T-helper 2 cell treated with Interferon-gamma antibody and Interleukin-4, amounts not matched to agents 5 μg/mL and 100 μg/mL, for 36 hours (primary cell): ENCODE data around the gene GNG7.
A peak's percentile ranks its signal among the peaks of the same experiment; 100 is the strongest.

ENCODE experiments used
- DNase-seq: peaks from one replicate; pipeline ENCODE4 v3.0.0; 2021; ENCODE audit warnings: low spot score
- H3K27ac Mint-ChIP-seq: one replicate; pipeline ENCODE4 v1.8.0; 2021; ENCODE audit warnings: mild to moderate bottlenecking, mixed read lengths
- H3K27me3 Mint-ChIP-seq: one replicate; pipeline ENCODE4 v1.8.0; 2021; ENCODE audit warnings: low read depth, mixed read lengths
- H3K36me3 Mint-ChIP-seq: one replicate; pipeline ENCODE4 v1.8.0; 2021; ENCODE audit warnings: low read depth, mixed read lengths
- H3K4me1 Mint-ChIP-seq: one replicate; pipeline ENCODE4 v1.8.0; 2021; ENCODE audit warnings: low read depth, mixed read lengths
- H3K4me3 Mint-ChIP-seq: one replicate; pipeline ENCODE4 v1.8.0; 2022; ENCODE audit warnings: mild to moderate bottlenecking, moderate library complexity, mixed read lengths
- H3K9me3 Mint-ChIP-seq: one replicate; pipeline ENCODE4 v1.8.0; 2021; ENCODE audit warnings: mixed read lengths

Gene GNG7

DNA sequence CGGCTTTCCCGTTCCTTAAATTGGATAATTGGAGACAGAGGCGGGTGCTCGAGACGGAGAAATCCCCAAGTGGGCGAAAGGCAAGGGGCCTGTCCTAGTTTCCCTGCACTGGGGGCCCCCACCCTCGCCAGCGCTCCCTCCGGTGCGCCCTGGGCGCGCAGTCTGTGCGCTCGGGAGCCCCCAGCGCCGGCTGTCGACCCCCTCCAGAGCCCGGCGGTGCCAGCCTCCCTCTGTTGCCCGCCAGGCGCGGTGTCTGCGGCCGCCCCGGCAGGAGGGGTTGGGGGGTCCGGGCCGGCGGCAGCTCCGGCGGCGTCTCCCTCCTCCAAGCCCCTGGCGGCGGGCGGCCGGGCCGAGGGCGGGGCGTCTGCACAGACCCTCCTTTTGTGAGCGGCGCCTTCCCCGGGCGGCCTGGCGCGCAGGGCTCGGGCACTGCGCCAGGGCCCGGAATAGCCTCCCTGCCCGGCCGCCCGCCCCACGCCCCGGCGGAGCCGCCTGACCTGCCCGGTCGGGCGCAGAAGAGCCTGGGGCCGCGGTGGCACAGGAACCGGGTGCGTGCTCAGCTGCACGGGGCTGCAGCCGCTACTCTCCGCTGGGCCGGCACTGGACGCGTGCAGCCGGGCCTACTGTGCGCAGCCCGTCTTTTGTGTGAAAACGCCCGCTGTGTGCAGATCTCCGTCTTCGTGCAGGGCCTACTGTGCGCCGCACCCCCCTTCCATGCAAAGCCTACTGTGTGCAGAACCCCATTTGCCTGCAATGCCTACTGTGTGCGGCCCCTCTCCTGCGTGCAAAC is 213.4 kb downstream of the GNG7 start:
- no peak overlapping the region for H3K27ac Mint-ChIP-seq
- no peak for DNase-seq
- peaks cover 64% of the 10 kb centered on the region for H3K27me3 Mint-ChIP-seq

DNA sequence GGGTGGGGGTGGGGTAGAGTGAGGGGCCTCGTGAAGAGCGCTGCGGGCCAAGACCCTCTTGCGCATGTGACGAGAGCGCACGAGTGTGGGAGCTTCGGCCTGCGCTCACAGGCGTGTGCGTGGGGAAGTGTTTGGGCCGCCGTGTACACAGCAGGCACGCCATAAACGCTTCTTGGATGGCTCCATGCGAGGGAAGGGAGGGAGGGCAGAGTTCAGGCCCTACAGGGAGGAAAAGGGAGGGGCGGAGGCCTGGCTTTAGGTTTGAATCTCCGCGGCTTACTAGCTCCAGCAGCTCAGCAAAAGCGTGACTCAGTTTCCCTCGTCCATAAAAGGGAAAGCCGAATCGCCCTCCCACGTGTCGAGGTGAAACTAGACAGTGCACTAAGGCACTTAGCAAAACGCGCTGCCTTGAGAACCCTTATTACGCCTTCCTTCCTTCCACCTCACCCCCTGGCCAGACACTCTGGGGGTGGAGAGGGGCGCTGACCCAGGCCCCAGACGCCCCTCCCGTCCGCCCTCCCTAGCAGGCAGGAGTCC is 214.0 kb downstream of the GNG7 start:
- H3K27me3 Mint-ChIP-seq = peaks cover 58% of the 10 kb centered on the region
- peaks cover 4% of the 10 kb centered on the region for H3K9me3 Mint-ChIP-seq
- H3K4me1 Mint-ChIP-seq = peaks cover 13% of the 10 kb centered on the region
- no peak overlapping the region for H3K4me3 Mint-ChIP-seq
- no peak overlapping the region for H3K27ac Mint-ChIP-seq
- DNase-seq = no peak
- no peaks in the 10 kb centered on the region for H3K36me3 Mint-ChIP-seq

More for the DNA sequence above, 213.4 kb downstream of the GNG7 start:
- H3K9me3 Mint-ChIP-seq = no peaks in the 10 kb centered on the region
- H3K36me3 Mint-ChIP-seq = no peaks in the 10 kb centered on the region
- H3K4me1 Mint-ChIP-seq = peaks cover 13% of the 10 kb centered on the region
- H3K4me3 Mint-ChIP-seq = peak overlapping the region; percentile 26

DNA sequence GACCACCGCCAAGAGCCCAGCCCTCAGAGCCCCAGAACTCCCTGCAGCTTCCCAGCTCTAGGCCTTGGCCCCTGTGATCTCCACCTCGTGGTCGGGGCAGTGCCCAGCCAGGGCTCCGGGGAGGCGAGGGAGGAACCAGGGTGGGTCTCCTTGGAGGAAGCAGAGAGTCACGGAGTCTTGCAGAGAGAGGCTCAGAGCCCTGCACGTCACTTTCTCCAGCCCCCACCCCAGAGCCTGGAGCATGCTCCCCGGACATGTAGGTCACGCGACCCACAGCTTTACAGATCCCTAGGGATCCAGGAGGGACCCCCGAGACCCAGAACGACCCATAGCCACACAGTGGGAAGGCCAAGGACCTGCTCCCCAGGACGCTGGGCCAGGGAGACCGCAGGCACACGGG is 214.7 kb downstream of the GNG7 start:
- Mint-ChIP-seq H3K27me3 (peaks cover 58% of the 10 kb centered on the region), H3K27ac (no peak overlapping the region)

DNA sequence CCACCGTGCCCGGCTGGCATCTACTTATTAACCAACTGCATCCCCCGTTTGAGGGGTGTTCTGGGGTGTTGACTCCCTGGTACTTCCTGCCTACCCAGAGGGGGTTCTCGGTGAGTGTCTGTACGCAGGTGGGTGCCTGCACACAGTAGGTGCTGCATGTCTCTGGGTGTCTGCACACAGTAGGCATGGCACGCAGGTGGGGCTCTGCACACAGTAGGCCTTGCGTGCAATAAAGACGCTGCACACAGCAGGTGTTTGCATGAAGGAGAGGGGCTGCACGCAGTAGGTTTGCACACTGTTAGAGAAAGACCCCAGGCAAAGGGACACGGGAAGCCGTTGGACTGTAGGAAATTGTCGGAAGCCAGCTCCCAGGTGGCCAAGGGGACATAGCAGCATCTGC is 215.4 kb downstream of the GNG7 start:
- no peak for DNase-seq
- Mint-ChIP-seq H3K27ac (no peak overlapping the region), H3K9me3 (peaks cover 9% of the 10 kb centered on the region), H3K27me3 (peaks cover 50% of the 10 kb centered on the region), H3K4me3 (no peak overlapping the region), H3K4me1 (peaks cover 13% of the 10 kb centered on the region), H3K36me3 (no peaks in the 10 kb centered on the region)

More for the DNA sequence above, 214.7 kb downstream of the GNG7 start:
- no peak for DNase-seq
- no peak overlapping the region for H3K4me3 Mint-ChIP-seq
- peaks cover 13% of the 10 kb centered on the region for H3K4me1 Mint-ChIP-seq
- H3K36me3 Mint-ChIP-seq = no peaks in the 10 kb centered on the region
- peaks cover 8% of the 10 kb centered on the region for H3K9me3 Mint-ChIP-seq

DNA sequence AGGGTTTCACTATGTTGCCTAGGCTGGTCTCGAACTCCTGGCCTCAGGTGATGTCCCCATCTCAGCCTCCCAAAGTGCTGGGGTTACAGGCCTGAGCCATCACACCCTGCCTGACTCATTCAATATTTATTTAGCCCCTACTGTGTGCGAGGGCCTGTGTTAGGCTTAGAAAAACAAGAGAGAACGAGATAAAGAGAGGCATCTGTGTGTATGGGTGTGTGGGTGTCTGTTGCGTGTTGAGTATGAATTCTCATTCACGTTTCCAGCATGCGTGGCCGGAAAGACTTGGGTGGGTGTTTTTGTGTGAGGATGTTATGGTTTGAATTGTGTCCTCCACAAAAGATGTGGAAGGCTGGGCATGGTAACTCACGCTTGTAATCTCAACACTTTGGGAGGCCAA is 217.1 kb downstream of the GNG7 start:
- Mint-ChIP-seq H3K36me3 (no peaks in the 10 kb centered on the region), H3K9me3 (peaks cover 9% of the 10 kb centered on the region), H3K4me1 (peaks cover 8% of the 10 kb centered on the region), H3K4me3 (no peak overlapping the region), H3K27me3 (peaks cover 35% of the 10 kb centered on the region), H3K27ac (no peak overlapping the region)
- no peak for DNase-seq

DNA sequence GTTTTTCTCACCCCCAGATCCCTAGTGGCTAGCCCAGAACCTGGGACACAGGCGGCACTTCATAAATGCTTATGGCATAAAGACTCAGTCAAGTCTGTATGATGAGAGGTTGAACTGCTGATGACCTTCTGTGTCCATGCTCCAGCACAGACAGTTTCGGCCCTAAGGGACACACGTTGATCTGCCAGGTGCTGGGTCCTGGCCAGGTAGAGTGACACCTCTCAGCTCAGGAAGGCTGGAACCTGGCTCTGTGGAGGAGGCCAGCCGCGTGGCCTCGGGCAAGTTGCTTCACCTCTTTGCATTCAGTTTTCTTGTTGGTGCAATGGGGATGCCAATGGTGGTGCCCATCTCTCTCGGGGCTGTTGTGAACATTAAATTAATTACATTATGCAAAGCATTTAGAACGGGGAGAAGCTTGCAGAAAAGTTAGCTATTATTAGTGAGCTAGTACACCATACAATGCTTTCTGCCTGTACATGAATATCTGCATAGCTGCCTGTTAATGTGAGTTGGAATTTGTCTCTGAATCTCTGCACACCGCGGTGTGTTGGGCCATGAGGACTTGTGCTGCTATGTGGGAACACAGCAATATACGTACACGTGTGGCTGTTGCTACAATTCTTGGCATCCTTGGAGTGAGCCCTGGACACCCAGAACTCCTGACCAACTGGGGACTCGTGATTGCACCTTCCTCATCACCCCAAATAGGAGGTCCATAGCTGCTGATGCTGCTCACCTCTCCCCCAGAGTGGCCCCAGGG is 218.1 kb downstream of the GNG7 start:
- H3K9me3 Mint-ChIP-seq = peaks cover 9% of the 10 kb centered on the region

DNA sequence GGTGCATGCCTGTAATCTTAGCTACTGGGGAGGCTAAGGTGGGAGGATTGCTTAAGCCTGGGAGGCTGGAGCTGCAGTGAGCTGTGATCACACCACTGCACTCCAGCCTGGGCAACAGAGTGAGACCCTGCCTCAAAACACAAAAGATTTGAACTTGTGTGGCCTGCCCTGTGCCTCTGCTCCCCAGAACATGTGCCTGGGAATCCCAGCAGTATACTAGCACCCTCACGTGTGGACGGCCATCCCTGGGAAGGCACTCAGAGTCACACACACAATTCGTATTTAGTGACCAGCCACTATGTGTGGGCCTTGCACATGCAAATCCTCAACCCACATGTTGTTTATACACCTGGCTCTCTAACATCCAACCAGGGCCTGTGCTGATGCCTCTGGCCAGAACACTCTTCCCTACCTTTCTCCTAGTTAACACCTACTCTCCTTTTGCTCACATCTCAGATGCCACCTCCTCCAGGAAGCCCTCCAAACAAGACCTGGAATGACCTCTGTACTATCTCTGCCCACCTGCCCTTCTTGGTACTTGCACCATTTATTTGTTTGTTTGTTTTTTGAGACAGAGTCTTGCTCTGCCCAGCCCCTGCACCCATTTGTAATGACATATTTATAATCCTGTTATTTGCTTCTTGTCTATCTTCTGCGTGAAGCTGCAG is 218.9 kb downstream of the GNG7 start:
- peaks cover 23% of the 10 kb centered on the region for H3K27me3 Mint-ChIP-seq
- DNase-seq = no peak
- no peak overlapping the region for H3K4me3 Mint-ChIP-seq
- no peaks in the 10 kb centered on the region for H3K36me3 Mint-ChIP-seq
- H3K27ac Mint-ChIP-seq = no peak overlapping the region
- H3K9me3 Mint-ChIP-seq = peaks cover 9% of the 10 kb centered on the region
- H3K4me1 Mint-ChIP-seq = peaks cover 2% of the 10 kb centered on the region

More for the DNA sequence above, 218.1 kb downstream of the GNG7 start:
- H3K4me1 Mint-ChIP-seq = peaks cover 3% of the 10 kb centered on the region
- H3K4me3 Mint-ChIP-seq = no peak overlapping the region
- no peaks in the 10 kb centered on the region for H3K36me3 Mint-ChIP-seq
- H3K27ac Mint-ChIP-seq = no peak overlapping the region
- peaks cover 26% of the 10 kb centered on the region for H3K27me3 Mint-ChIP-seq
- no peak for DNase-seq

DNA sequence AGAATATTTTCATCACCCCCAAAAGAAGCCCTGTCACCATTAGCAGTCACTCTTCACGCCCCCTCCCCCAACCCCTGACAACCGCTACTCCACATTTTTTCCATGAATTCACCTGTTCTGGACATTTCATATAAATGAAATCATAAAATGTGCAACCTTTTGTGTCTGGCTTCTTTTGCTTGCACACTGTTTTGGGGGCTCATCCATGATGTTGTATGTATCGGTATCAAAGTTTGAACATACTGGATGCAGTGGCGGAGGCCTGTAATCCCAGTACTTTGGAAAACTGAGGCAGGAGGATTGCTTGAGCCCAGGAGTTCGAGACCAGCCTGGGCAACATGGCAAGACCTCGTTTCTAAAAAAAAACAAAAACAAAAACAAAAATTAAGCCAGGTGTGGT is 219.4 kb downstream of the GNG7 start:
- Mint-ChIP-seq H3K9me3 (peaks cover 9% of the 10 kb centered on the region), H3K4me3 (no peak overlapping the region), H3K36me3 (peaks cover 4% of the 10 kb centered on the region), H3K4me1 (peaks cover 5% of the 10 kb centered on the region), H3K27me3 (peaks cover 20% of the 10 kb centered on the region), H3K27ac (no peak overlapping the region)
- no peak for DNase-seq

DNA sequence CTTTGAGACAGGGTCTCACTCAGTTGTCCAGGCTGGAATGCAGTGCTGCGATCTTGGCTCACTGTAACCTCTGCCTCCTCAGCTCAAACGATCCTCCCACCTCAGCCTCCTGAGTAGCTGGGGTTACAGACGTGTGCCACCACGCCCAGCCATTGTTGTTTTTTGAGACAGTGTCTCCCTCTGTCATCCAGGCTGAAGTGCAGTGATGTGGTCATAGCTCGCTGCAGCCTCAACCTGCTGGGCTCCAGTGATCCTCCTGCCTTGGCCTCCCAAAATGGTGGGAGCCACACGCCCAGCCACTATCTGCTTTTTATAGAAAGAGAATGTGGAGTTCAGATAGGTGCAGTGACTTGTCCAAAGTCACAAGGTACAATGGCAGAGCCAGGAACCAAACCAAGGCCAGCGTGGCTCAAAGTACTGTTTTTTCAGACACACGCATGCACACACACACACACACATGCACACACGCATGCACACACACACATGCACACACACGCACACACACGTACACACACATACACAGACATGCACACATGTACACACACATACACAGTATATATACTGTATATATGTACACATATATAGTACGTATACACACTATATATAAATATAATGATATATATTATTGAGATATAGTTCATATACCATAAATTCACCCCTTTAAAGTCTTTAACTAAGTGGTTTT is 220.0 kb downstream of the GNG7 start:
- no peak overlapping the region for H3K4me3 Mint-ChIP-seq
- no peak overlapping the region for H3K27ac Mint-ChIP-seq
- peaks cover 9% of the 10 kb centered on the region for H3K9me3 Mint-ChIP-seq
- peaks cover 10% of the 10 kb centered on the region for H3K36me3 Mint-ChIP-seq
- H3K27me3 Mint-ChIP-seq = peaks cover 15% of the 10 kb centered on the region
- H3K4me1 Mint-ChIP-seq = peaks cover 8% of the 10 kb centered on the region
- no peak for DNase-seq

DNA sequence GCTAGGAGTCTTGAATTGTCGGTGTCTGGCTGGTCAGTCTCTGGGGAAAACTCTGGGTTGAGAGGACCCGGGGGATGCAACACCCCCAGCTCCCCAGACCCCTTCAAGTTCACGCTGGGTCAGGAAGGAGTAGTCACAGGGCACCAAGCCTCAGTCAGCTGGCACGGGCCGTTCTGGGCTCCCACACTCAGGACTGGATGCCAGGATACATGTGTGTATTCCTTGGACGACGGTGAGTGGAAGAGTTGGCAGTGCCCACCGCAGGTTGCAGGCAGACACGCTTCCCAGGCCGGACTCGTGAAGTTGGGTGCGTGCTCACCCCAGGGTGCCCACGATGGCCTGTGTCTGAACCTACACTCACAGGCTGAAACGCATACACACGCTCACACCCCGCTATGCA is 221.0 kb downstream of the GNG7 start:
- peaks cover 9% of the 10 kb centered on the region for H3K9me3 Mint-ChIP-seq
- H3K27me3 Mint-ChIP-seq = peaks cover 9% of the 10 kb centered on the region
- H3K4me1 Mint-ChIP-seq = peaks cover 11% of the 10 kb centered on the region
- no peak for DNase-seq
- no peak overlapping the region for H3K27ac Mint-ChIP-seq
- no peak overlapping the region for H3K4me3 Mint-ChIP-seq
- H3K36me3 Mint-ChIP-seq = peaks cover 20% of the 10 kb centered on the region

DNA sequence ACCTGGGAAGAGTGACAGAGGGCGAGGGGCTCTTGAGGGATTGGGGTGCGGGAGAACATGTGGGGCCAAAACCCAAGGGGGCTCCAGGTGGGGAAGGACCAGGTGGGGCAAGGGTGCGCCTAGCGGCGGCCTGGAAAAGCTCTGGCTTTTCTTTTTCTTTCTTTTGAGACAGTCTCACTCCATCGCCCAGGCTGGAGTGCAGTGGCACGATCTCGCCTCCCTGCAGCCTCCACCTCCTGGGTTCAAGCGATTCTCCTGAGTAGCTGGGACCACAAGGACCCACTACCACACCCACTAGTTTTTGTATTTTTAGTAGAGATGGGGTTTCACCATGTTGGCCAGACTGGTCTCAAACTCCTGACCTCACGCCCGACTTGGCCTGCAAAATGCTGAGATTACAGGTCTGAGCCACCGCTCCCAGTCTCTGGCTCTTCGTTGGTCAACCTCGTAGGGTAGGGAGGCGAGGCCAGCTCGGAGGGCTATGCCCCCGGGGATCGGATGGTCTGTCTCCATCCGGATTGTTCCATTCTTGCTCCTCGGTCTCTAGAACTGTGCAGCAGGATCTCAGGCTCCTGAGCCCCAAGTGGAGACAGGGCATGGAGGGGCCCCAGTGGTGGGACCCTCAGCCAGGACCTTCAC is 222.8 kb downstream of the GNG7 start:
- peaks cover 26% of the 10 kb centered on the region for H3K36me3 Mint-ChIP-seq
- H3K27ac Mint-ChIP-seq = peak overlapping the region; percentile 45
- DNase-seq = no peak
- peaks cover 9% of the 10 kb centered on the region for H3K9me3 Mint-ChIP-seq
- H3K4me3 Mint-ChIP-seq = peak overlapping the region; percentile 100
- H3K4me1 Mint-ChIP-seq = peaks cover 11% of the 10 kb centered on the region
- peaks cover 2% of the 10 kb centered on the region for H3K27me3 Mint-ChIP-seq

DNA sequence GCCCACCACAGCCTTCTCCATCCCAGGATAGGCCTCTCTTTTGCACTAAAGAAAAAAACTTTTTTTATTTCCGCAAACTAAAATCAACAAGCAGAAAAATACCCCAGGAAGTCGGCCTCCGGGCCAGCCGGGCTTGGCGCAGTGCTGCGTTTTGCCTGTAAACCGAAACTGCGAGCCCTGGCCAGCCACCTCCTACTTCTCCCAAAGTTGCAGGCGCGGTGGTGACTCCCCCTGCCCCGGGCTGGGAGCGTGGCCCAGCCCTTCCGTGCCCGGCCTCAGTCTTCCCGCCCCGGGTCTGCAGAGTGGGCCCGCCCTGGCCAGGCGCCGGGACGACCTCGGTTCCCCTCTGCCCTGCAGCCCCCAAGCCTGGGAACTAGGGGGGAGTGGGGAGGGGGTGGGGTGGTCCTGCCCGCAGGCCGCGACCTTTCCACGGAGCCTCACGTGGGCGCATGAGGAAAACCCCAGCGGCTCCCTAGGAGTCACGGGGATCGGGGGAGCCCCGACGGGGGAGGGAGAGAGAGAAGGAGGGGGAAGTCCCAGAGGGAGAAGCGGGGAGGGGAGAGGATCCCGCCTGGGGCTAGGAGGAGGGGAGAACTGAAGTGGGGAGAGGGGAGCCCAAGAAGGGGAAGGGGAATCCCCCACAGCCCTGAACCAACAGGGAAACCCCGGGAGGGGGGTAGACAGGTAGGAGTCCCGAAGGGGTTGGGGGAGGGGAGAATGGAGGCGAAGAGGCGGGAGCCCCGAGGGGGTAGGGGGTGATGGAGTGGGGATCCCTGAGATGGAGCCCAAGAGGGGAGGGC is 223.5 kb downstream of the GNG7 start:
- H3K9me3 Mint-ChIP-seq = peaks cover 8% of the 10 kb centered on the region
- DNase-seq = peak; percentile 78
- H3K4me1 Mint-ChIP-seq = peaks cover 11% of the 10 kb centered on the region
- peak overlapping the region; percentile 72 for H3K27ac Mint-ChIP-seq
- H3K27me3 Mint-ChIP-seq = peaks cover 2% of the 10 kb centered on the region
- H3K4me3 Mint-ChIP-seq = peak overlapping the region; percentile 100
- H3K36me3 Mint-ChIP-seq = peaks cover 26% of the 10 kb centered on the region
